HUES64 (cell line): ENCODE measurements around the gene JPH4.
"Not testable (repeated sequence)": the region's sequence is repeated elsewhere in the genome, so short reads cannot be mapped to it uniquely, and the experiment has no call there.

Source experiments
- H3K27ac ChIP-seq: 2 replicates; pipeline ENCODE4 v1.7.0; 2013; ENCODE audit warnings: low read depth, low read length, inconsistent platforms
- H3K27me3 ChIP-seq: 2 replicates; pipeline ENCODE4 v1.6.1; 2013; ENCODE audit warnings: mild to moderate bottlenecking, low read length; ENCODE audit not compliant: insufficient read depth
- H3K36me3 ChIP-seq: 2 replicates; pipeline ENCODE4 v1.6.1; 2013; ENCODE audit warnings: mild to moderate bottlenecking, low read length; ENCODE audit not compliant: insufficient read depth
- H3K4me1 ChIP-seq: 2 replicates; pipeline ENCODE4 v1.6.1; 2013; ENCODE audit warnings: mild to moderate bottlenecking, low read length, moderate library complexity; ENCODE audit not compliant: insufficient read depth
- H3K4me3 ChIP-seq: 2 replicates; pipeline ENCODE4 v1.5.1; 2013; ENCODE audit warnings: mild to moderate bottlenecking, low read length, moderate library complexity
- H3K9ac ChIP-seq: 2 replicates; pipeline ENCODE4 v1.6.1; 2013; ENCODE audit warnings: mild to moderate bottlenecking, low read depth, low read length
- H3K9me3 ChIP-seq: 2 replicates; pipeline ENCODE4 v1.6.1; 2013; ENCODE audit warnings: low read depth, low read length; ENCODE audit not compliant: insufficient read depth
- WGBS: fragments of 150-250, 120-280 bp; methylation state at CpG from one replicate; pipeline ENCODE4 v1.1.7; 2013; ENCODE audit warnings: missing lambda C conversion rate; 5-methylcytosine and 5-hydroxymethylcytosine counted together

Gene JPH4

GRCh38 chr14:23605931-23606585 is 27.5 kb upstream of the JPH4 start:
- no peaks in the 10 kb centered on the region for H3K27me3 ChIP-seq
- no peak overlapping the region for H3K4me3 ChIP-seq
- no peak overlapping the region for H3K9ac ChIP-seq
- 0 out of 2 replicates have a peak, but pooled peaks cover 5% of the 10 kb centered on the region for H3K9me3 ChIP-seq
- H3K36me3 ChIP-seq, result no peaks in the 10 kb centered on the region
- H3K27ac ChIP-seq, result no peak overlapping the region
- WGBS, result 76% methylated on average over 6 of the region's 6 CpGs
- no peaks in the 10 kb centered on the region for H3K4me1 ChIP-seq

DNA sequence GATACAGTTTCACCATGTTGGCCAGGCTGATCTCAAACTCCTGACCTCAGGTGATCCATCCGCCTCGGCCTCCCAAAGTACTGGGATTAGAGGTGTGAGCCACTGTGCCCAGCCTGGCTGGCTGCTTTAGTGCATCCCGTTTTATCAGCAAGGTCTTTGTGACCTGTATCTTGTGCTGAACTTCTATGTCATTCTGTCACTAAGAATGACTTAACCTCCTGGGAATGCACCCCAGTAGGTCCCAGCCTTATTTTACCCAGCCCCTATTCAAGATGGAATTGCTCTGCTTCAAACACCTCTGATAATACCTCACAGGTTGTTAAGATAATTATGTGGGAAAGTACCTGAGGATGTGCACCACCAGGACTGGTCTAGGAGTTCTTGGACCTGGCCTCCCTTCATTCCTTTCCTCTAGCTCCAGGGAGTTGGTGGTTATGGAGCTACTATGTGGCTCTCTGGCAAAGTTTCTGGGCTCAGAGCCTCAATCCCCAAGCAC is 26.1 kb upstream of the JPH4 start:
- Histone ChIP-seq H3K36me3 (no peaks in the 10 kb centered on the region), H3K27me3 (no peaks in the 10 kb centered on the region), H3K4me3 (no peak overlapping the region), H3K4me1 (no peaks in the 10 kb centered on the region), H3K9ac (no peak overlapping the region), H3K27ac (no peak overlapping the region), H3K9me3 (0 out of 2 replicates have a peak, but pooled peaks cover under 1% of the 10 kb centered on the region)
- 93% methylated on average over 3 of the region's 3 CpGs for WGBS

DNA sequence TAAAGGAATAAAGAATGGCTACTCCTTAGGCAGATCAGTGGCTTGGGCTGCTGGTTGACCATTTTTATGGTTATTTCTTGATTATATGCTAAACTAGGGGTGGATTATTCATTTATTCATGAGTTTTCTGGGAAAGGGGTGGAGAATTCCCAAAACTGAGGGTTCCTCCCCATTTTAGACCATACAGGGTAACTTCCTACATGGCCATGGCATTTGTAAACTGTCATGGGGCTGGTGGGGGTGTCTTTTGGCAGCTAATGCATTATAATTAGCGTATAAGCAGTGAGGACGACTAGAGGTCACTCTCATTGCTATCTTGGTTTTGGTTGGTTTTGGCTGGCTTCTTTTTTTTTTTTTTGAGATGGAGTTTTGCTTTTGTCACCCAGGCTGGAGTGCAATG is 25.6 kb upstream of the JPH4 start:
- Histone ChIP-seq H3K27me3 (no peaks in the 10 kb centered on the region), H3K9me3 (no peaks in the 10 kb centered on the region), H3K9ac (no peak overlapping the region), H3K27ac (no peak overlapping the region), H3K4me3 (no peak overlapping the region), H3K4me1 (no peaks in the 10 kb centered on the region), H3K36me3 (no peaks in the 10 kb centered on the region)
- WGBS, result 95% methylated on average over 2 of the region's 2 CpGs

GRCh38 chr14:23603103-23603502 is 24.5 kb upstream of the JPH4 start:
- Histone ChIP-seq H3K36me3 (no peaks in the 10 kb centered on the region), H3K4me1 (no peaks in the 10 kb centered on the region), H3K4me3 (no peak overlapping the region), H3K9me3 (no peaks in the 10 kb centered on the region), H3K27ac (no peak overlapping the region), H3K9ac (no peak overlapping the region), H3K27me3 (no peaks in the 10 kb centered on the region)
- WGBS, result 75% methylated on average over 2 of the region's 2 CpGs

DNA sequence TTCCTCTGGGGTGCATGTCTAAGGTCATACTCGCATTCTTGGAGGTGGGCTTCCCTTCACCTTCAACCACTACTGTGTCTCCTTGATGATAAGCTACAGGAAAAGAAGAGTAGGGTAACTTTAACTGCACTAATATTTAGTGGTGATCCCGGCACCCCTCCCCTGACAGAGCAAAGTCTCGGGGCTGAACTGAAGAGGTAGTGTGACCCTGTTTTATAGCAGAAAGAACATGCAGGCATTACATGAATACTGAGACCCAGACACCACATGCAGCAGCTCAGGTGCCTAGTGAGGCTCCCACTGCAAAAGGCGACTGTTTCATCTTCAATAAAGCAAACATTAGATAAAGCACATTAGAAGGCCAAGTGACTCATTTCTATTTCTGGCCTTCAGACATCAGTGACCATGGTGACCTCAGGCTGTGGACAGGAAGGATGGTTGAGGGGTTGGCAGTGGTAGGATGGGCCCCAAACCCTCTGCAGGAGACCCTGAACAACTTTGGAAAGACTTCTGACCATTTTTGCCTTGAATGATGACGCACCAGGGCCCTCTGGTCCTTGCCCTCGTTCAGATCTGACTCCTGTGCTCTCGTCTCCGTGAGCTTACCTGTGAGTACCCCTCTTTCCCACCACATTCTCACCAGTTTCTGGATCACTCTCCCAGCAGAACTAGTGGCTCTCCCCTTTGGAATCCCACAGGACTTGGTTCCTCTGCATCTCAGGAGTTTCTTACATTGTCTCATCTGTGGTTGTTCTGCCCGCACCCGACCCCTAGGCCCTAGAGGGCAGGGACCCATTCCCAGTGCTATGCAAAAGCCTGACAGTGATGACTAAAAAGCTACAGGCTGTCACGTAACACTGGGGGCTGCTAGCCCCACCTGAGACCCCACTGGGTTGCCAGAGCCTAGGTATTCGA is 23.8 kb upstream of the JPH4 start:
- WGBS, result 91% methylated on average over 11 of the region's 12 CpGs
- H3K9me3 ChIP-seq, result no peaks in the 10 kb centered on the region
- H3K4me3 ChIP-seq, result no peak overlapping the region
- no peak overlapping the region for H3K9ac ChIP-seq
- no peaks in the 10 kb centered on the region for H3K36me3 ChIP-seq
- no peaks in the 10 kb centered on the region for H3K4me1 ChIP-seq
- no peak overlapping the region for H3K27ac ChIP-seq
- no peaks in the 10 kb centered on the region for H3K27me3 ChIP-seq

DNA sequence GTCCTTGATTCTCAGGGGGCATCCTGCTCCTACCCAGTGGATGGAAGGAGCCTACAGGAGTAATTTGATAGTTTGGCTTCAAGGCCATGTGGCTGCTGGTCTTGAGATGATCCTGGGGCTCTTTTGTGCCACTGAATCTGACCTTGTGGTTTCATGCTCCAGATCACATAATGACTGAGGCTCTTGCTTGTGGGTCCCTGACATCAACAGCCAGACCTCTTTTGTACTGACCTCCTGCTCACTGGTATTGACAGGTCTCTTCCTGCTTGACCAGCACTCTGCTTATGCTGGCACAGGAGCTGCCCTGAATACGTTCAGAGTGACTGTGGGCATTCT is 23.2 kb upstream of the JPH4 start:
- Histone ChIP-seq H3K4me1 (no peaks in the 10 kb centered on the region), H3K36me3 (no peaks in the 10 kb centered on the region), H3K9me3 (no peaks in the 10 kb centered on the region), H3K27me3 (no peaks in the 10 kb centered on the region), H3K27ac (no peak overlapping the region), H3K9ac (no peak overlapping the region), H3K4me3 (no peak overlapping the region)
- WGBS, result 87% methylated on average over 1 of the region's 1 CpG

- Histone ChIP-seq H3K9me3 (no peaks in the 10 kb centered on the region), H3K27me3 (no peaks in the 10 kb centered on the region), H3K9ac (no peak overlapping the region), H3K4me3 (no peak overlapping the region), H3K4me1 (no peaks in the 10 kb centered on the region), H3K36me3 (no peaks in the 10 kb centered on the region), H3K27ac (no peak overlapping the region)
Measured at GRCh38 chr14:23601424-23601823, 22.8 kb upstream of the JPH4 start.

DNA sequence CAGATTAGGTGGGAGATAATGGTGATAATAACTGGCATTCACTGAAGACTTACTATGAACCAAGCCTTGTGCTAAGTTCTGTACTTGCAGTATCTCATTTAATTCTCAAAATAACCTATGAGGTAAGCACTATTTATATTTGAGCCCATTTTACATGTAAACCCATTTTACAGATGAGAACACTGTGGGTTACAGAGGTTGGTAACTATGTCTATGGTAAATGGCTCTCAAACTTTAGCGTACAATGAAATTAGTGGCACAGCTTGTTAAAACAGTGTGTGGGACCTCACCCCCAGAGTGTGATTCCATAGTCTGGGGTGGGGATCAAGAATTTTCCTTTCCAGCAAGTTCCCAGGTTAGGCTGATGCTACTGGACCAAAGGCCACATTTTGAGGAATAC is 22.2 kb upstream of the JPH4 start:
- no peaks in the 10 kb centered on the region for H3K27me3 ChIP-seq
- H3K36me3 ChIP-seq, result no peaks in the 10 kb centered on the region
- no peak overlapping the region for H3K9ac ChIP-seq
- 100% methylated on average over 1 of the region's 1 CpG for WGBS
- H3K4me3 ChIP-seq, result no peak overlapping the region
- H3K9me3 ChIP-seq, result no peaks in the 10 kb centered on the region
- no peaks in the 10 kb centered on the region for H3K4me1 ChIP-seq
- no peak overlapping the region for H3K27ac ChIP-seq

GRCh38 chr14:23600322-23600707 is 21.7 kb upstream of the JPH4 start:
- Histone ChIP-seq H3K27ac (no peak overlapping the region), H3K36me3 (no peaks in the 10 kb centered on the region), H3K9ac (no peak overlapping the region)

GRCh38 chr14:23594191-23594590 is 15.6 kb upstream of the JPH4 start:
- H3K9me3 ChIP-seq, H3K9ac ChIP-seq, H3K27ac ChIP-seq, H3K4me1 ChIP-seq, H3K36me3 ChIP-seq, H3K4me3 ChIP-seq, H3K27me3 ChIP-seq: not testable (repeated sequence)
- 97% methylated on average over 2 of the region's 3 CpGs for WGBS

More at GRCh38 chr14:23600322-23600707, 21.7 kb upstream of the JPH4 start:
- 89% methylated on average over 1 of the region's 2 CpGs for WGBS
- Histone ChIP-seq H3K4me1 (no peaks in the 10 kb centered on the region), H3K9me3 (no peaks in the 10 kb centered on the region), H3K27me3 (no peaks in the 10 kb centered on the region), H3K4me3 (no peak overlapping the region)

DNA sequence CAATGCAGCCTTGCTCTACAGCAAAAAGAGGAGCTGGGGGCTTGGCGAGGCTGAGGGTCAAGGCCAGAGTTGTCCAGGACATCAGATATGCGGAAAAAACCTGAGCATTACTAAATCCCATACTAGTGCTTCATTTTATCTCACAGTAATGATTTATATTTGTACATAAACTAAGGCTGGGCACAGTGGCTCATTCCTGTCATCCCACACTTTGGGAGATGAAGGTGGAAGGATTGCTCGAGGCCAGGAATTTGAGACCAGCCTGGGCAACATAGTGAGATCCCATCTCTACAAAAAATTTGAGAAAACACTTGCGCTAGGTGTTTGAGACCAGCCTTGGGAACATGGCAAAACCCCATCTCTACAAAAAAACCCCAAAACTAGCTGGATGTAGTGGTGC is 11.6 kb upstream of the JPH4 start:
- WGBS, result 88% methylated on average over 4 of the region's 4 CpGs
- no peak overlapping the region for H3K27ac ChIP-seq
- no peaks in the 10 kb centered on the region for H3K27me3 ChIP-seq
- no peak overlapping the region for H3K9ac ChIP-seq
- H3K36me3 ChIP-seq, result no peaks in the 10 kb centered on the region
- no peaks in the 10 kb centered on the region for H3K9me3 ChIP-seq
- H3K4me1 ChIP-seq, result peaks cover 2% of the 10 kb centered on the region; the same call in 1 of the 2 replicates
- H3K4me3 ChIP-seq, result no peak overlapping the region
